DND-41 (cell line): ENCODE data around the gene BCL11A.

Source experiments
- CTCF ChIP-seq: IDR thresholded peaks from 2 replicates; pipeline ENCODE4 v1.5.1; 2012; ENCODE audit warnings: borderline replicate concordance, low read length, moderate library complexity, mild to moderate bottlenecking; ENCODE audit not compliant: poor library complexity, severe bottlenecking; ENCODE audit errors: extremely low read depth
- EZH2 ChIP-seq: IDR thresholded peaks from 3 replicates; pipeline ENCODE4 v1.6.1; 2012; ENCODE audit warnings: borderline replicate concordance, low read depth, mild to moderate bottlenecking, moderate library complexity, low read length, inconsistent platforms; ENCODE audit not compliant: severe bottlenecking

GRCh38 chr2:60426880-60427279 is 126.6 kb downstream of the BCL11A start:
- TF ChIP-seq CTCF (no peak), EZH2 (no peak)
